Subcutaneous adipose tissue (tissue), 4 donors: ENCODE measurements around the gene NPIPB6. TPM values are rescaled to one million over a fixed set of nuclear protein-coding genes. Genes with fewer than 3 reads are reported as not detected.

ENCODE experiments used
- CTCF ChIP-seq: fragments of 450-650 bp; IDR thresholded peaks from one replicate; pipeline ENCODE4 v1.5.1; 2016; ENCODE audit warnings: low read depth, mild to moderate bottlenecking, control low read depth, antibody characterized with exemption, moderate library complexity
- small RNA-seq: library from RNA; depleted of rRNA; stranded (forward); fragments of <200 nt; gene quantifications from one replicate; pipeline ENCODE3, GENCODE V24; 2016
- total RNA-seq, 4 donors: library from RNA; depleted of rRNA; stranded (reverse); fragments of >200 nt; gene quantifications; one replicate each; pipeline ENCODE4 v1.1.0, GENCODE V29; 2016

NPIPB6 gene
- total RNA-seq, 4 donors from 2014 or later, result 13.0 to 13.6 TPM; not detected in 2

DNA sequence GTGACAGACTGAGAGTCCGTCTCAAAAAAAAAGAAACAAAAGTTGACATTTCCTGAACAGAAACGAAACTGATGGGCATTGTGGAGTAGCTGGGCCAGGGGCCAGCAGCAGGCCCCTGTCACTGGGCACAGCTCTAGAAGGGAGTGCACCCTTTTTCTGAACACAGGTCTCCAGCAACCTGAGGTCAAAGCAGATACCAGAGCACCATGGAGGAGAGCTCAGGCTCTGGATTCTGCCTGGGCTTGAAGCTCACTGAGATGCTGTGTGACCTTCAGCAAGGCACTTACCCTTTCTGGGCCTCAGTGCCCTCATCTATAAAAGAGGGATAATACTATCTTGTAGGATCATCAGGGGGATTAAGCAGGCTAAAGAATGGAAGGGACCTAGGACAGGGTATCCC is 66.0 kb downstream of the NPIPB6 start:
- TF ChIP-seq CTCF, result no peak

DNA sequence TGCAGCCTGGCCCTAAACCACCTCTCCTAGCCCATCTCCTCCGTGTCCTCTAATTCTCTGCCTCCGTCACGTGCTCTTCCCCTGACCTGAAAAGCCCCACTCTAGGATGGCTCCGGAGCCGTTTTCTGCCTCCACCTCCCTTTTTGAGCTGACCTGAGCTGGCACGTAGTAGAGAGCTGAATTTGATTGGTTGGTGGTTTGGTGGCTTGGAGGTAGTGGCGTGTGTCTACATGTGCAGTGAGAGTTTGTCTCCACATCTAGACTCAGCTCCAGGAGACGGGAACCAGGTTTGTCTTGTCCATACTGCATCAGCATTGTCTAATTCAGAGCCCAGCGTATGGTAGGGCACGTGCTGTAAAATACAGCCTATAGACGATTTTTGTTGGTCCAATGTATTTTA is 68.0 kb downstream of the NPIPB6 start:
- TF ChIP-seq CTCF, result no peak

DNA sequence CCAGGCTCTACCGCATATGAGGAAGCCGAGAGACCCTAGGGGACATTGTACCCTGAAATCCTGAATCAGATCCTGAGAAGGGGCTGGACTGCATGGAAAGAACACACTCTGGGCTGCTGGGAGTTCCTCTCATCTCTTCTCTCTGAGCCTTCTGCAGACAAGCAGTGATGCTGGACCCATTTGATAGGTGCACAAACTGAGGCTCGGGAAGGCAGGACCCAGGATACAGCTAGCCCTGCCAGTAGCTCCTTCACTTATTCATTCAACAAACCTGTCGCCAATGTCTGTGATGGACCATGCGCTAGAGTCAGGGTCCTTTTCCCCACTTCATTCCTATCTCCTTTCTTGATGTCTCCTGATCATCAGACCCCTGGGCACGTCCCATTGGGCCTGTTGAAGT is 69.1 kb downstream of the NPIPB6 start:
- TF ChIP-seq CTCF, result no peak

GRCh38 chr16:28293601-28293960 is 69.7 kb downstream of the NPIPB6 start:
- TF ChIP-seq CTCF, result no peak

DNA sequence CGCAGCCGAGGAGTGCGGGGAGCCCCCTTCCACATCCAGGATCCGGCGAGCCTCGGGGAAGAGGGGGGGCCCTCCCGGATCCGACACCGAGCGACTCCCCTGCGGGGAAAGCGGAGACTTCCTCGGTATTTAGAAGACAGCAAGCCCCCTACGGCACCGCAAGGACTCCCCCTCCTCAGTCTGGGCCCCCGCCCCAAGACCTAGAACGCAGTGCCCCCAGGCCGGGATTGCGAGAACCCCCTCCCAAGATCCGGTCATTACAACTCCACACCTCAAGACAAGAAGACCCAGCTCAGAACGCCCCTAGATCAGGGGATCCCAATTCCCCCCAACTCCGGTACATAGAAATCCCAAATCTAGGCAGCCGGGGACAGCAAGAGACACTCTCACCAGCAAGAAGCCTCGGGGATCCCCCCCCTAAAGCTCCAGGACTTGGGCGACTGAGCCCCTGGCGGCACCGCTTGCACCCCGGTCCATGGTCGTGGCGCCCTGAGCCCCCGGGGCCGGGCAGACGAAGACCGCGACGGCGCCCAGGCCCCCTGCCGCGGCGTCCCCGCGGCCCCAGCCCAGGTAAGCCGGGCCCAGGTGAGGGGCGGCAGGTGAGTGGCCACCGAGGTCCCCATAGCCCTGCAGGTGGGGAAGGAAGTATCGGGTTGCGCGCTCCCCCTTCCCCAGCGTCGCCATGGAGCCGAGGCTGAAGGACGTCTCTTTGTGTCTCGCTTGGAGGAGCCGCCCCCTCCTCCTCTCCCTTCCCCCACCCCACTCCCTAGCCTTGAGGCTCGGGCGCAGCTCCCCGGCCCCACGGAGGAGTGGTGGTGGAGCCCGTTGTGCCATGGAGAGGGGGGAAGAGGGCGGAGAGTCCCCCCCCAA is 70.3 kb downstream of the NPIPB6 start:
- TF ChIP-seq CTCF, result no peak

Small RNA genes lying within 50 kb of the gene (small RNA-seq; reads per million reads assigned to genes)
- gene AC138904.2 (not detected), gene MIR6862-1 (not detected)

Other genes with a start within 250 kb of the NPIPB6 start
- 100 to 1,000 TPM in 1 of 4 donors, 10 to 100 TPM in 3; 64.1 to 121 (median 82.9) TPM for gene XPO6, start 151.5 kb downstream of the NPIPB6 start, total RNA-seq
- under 1 TPM in 2 of 4 donors, not detected in 2; 0.17 to 0.22 TPM for gene SBK1, start 71.0 kb downstream of the NPIPB6 start, total RNA-seq
- gene EIF3CL, start 40.3 kb upstream of the NPIPB6 start, total RNA-seq, result 100 to 1,000 TPM; 153 to 251 (median 179) TPM
- gene NPIPB7, start 108.8 kb upstream of the NPIPB6 start, total RNA-seq, result not detected
- 10 to 100 TPM; 10.6 to 34.5 (median 22.7) TPM for gene CLN3, start 128.6 kb upstream of the NPIPB6 start, total RNA-seq
- 1 to 10 TPM; 1.6 to 8.7 (median 2.8) TPM for gene APOBR, start 131.1 kb upstream of the NPIPB6 start, total RNA-seq
- not detected for gene IL27, start 143.3 kb upstream of the NPIPB6 start, total RNA-seq
- 10 to 100 TPM; 27.9 to 66.6 (median 61.5) TPM for gene NUPR1, start 175.5 kb upstream of the NPIPB6 start, total RNA-seq
- gene SGF29, start 190.4 kb upstream of the NPIPB6 start, total RNA-seq, result 10 to 100 TPM; 15.6 to 30.8 (median 20.6) TPM
- 1 to 10 TPM in 2 of 4 donors, under 1 TPM in 1, not detected in 1; 0.88 to 1.4 (median 1.1) TPM for gene SULT1A2, start 233.5 kb upstream of the NPIPB6 start, total RNA-seq
- gene SULT1A1, start 246.5 kb upstream of the NPIPB6 start, total RNA-seq, result 10 to 100 TPM; 15.8 to 51.3 (median 35.4) TPM